ENCODE data around the gene EPB41L4A.

The EPB41L4A gene

DNA sequence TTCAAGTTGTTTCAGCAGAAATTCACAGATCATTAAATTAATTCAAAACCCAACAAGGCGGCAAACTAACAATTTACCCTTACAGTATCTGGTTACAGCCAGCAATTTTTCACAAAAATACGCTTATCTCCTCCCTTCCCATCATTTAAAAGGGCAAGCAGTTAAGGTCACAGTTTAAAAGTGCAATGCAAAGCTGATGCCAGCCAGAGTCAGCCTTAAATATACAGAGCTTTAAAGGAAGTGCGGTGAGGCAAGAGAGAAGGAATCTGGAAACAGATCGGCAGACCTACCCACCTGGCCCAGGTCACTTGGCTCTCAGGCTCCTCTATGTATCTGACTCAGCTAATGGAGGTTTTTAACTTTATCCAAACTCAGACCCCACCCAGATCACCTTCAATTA is 31.0 kb downstream of the EPB41L4A start:
- ChIA-PET CTCF (interaction anchor here (1.4 to 1.5 kb wide), 2 partner anchors 32 to 48 kb away, joined by 3 to 4 read pairs; no protein-coding TSS in a partner anchor), POLR2A (no interaction called here)
- DNase-seq (ENCODE audit: extremely low spot score): no peak
- TF ChIP-seq, protein P1, sequence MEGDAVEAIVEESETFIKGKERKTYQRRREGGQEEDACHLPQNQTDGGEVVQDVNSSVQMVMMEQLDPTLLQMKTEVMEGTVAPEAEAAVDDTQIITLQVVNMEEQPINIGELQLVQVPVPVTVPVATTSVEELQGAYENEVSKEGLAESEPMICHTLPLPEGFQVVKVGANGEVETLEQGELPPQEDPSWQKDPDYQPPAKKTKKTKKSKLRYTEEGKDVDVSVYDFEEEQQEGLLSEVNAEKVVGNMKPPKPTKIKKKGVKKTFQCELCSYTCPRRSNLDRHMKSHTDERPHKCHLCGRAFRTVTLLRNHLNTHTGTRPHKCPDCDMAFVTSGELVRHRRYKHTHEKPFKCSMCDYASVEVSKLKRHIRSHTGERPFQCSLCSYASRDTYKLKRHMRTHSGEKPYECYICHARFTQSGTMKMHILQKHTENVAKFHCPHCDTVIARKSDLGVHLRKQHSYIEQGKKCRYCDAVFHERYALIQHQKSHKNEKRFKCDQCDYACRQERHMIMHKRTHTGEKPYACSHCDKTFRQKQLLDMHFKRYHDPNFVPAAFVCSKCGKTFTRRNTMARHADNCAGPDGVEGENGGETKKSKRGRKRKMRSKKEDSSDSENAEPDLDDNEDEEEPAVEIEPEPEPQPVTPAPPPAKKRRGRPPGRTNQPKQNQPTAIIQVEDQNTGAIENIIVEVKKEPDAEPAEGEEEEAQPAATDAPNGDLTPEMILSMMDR (IDR thresholded peaks at IDR 0.05; ENCODE audit: control extremely low read depth, extremely low read depth, low read depth, missing control alignments): no peak

DNA sequence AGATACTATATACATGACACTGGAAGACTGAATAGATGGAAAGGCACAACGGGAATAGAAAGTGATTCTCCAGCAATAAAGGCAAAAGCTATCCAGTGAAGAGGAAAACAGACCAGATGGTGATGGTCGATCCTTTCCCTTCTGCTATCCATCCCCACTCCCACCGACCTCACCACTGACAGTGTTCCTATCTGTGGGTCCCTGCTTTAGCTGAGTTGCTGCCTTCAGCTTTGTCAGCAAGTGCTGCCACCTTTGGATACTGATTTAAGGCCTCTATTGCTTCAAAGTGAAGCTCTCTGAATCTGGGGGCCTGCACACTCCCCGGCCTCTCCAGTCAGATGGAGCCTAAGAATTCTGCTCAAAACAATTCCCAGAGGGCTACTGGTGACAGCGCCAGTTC is 32.3 kb downstream of the EPB41L4A start:
- POLR2A ChIA-PET: no interaction called here
- TF ChIP-seq, protein P1 (IDR thresholded peaks at IDR 0.05; ENCODE audit: control extremely low read depth, extremely low read depth, low read depth, missing control alignments): no peak
- no peak for DNase-seq (ENCODE audit: extremely low spot score)
- CTCF ChIA-PET: interaction anchor here (0.9 to 3.7 kb wide), 3 partner anchors 11 to 32 kb away, joined by 3 to 11 read pairs (median 5); partner anchors contain the start of gene EPB41L4A

DNA sequence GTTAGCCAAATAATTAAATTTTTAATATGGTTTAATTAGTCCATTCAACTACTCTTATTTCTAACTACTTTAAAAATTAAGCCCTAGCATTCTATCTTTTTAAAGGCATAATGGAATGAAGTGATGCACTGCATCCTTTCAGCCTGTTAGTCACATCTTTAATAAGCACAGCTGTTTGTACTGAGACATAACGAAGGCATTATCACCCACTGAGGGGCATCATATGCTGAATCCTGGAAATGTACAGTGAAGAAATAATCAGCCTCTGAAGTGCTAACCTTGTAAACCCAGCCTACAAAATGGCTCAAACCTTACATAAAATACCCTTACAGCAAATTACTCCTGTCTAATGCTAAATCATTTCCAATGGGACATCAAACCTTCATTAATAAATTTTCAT is 33.1 kb downstream of the EPB41L4A start:
- ChIA-PET CTCF (interaction anchor here (0.9 to 3.7 kb wide), 3 partner anchors 11 to 33 kb away, joined by 3 to 11 read pairs (median 5); partner anchors contain the start of gene EPB41L4A), POLR2A (no interaction called here)
- TF ChIP-seq, protein P1 (IDR thresholded peaks at IDR 0.05; ENCODE audit: control extremely low read depth, extremely low read depth, low read depth, missing control alignments): no peak
- DNase-seq (ENCODE audit: extremely low spot score): no peak

DNA sequence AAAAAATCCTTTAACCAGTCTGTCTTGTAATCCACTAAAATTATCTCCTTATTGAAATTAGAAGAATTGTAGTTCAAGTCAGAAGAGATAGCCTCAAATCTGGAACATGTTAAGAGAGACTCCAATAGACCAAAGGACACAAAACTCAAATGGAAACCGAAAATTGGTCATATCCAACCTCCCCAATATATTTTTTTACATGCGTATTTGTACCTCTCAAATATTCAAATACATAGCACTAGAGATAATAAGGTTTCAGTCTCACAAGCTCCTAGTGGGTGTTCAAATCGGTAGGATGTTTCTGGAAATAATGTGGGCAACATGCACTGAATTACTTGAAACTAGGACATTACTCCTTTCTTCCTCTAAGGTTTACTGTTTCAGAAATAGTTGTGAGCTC is 33.5 kb downstream of the EPB41L4A start:
- POLR2A ChIA-PET: no interaction called here
- CTCF ChIA-PET: interaction anchor here (1.5 to 3.7 kb wide), 2 partner anchors 10 to 15 kb away, joined by 3 to 11 read pairs; no protein-coding TSS in a partner anchor
- DNase-seq (ENCODE audit: extremely low spot score): no peak
- TF ChIP-seq, protein P1 (IDR thresholded peaks at IDR 0.05; ENCODE audit: control extremely low read depth, extremely low read depth, low read depth, missing control alignments): no peak

DNA sequence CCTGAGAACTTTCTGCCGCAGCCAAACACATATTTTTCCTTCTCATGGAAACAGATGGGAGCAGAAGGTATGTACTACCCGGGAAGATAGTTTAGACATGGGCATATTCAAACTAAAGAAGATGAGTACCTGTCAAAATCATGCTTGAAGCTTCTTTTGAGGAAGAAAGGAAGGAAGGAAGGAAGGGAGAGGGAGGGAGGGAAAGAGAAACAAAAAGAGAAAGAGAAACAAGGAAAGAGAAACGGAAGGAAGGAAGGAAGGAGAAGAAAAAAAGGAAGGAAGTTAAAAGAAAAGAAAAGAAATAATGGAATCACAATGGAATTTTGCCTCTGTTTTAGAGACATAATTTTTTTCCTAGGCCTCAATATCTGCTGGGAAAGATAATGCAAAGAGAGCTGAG is 34.6 kb downstream of the EPB41L4A start:
- ChIA-PET POLR2A (no interaction called here), CTCF (interaction anchor here (1.5 to 3.7 kb wide), 2 partner anchors 9 to 14 kb away, joined by 3 to 11 read pairs; no protein-coding TSS in a partner anchor)
- TF ChIP-seq, protein P1 (IDR thresholded peaks at IDR 0.05; ENCODE audit: control extremely low read depth, extremely low read depth, low read depth, missing control alignments): no peak

DNA sequence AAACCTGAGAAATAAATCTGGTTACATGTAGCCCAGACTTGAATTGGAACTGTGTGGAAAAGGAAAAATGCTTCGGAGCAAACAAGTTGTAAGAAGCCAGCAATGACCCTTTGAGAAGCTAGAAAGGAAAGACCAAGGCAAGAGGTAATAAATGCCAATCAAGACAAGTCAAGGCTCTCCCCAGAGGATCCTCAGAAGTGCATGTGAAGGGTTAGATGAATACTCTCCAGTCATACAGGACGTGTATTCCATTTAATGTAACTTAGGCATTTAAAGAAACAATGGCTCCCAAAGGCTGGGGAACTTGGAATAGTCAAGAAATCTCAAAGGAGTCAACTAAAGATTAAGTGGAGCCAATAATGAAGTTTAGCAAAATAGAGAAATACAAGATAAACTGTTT is 36.2 kb downstream of the EPB41L4A start:
- ChIA-PET POLR2A (no interaction called here), CTCF (interaction anchor here (1.0 to 3.7 kb wide), 3 partner anchors 7 to 12 kb away, joined by 4 to 11 read pairs (median 5); no protein-coding TSS in a partner anchor)
- DNase-seq (ENCODE audit: extremely low spot score): no peak
- TF ChIP-seq, protein P1 (IDR thresholded peaks at IDR 0.05; ENCODE audit: control extremely low read depth, extremely low read depth, low read depth, missing control alignments): no peak

More for the DNA sequence above, 34.6 kb downstream of the EPB41L4A start:
- no peak for DNase-seq (ENCODE audit: extremely low spot score)

All from GM10248 (cell line).